ENCODE data around the gene ATRN. TPM values are rescaled to one million over a fixed set of nuclear protein-coding genes. Genes with fewer than 3 reads are reported as not detected.

ATRN gene
- total and polyA plus RNA-seq, 2 donors from 2014 or later, result 15.7 to 48.1 TPM

DNA sequence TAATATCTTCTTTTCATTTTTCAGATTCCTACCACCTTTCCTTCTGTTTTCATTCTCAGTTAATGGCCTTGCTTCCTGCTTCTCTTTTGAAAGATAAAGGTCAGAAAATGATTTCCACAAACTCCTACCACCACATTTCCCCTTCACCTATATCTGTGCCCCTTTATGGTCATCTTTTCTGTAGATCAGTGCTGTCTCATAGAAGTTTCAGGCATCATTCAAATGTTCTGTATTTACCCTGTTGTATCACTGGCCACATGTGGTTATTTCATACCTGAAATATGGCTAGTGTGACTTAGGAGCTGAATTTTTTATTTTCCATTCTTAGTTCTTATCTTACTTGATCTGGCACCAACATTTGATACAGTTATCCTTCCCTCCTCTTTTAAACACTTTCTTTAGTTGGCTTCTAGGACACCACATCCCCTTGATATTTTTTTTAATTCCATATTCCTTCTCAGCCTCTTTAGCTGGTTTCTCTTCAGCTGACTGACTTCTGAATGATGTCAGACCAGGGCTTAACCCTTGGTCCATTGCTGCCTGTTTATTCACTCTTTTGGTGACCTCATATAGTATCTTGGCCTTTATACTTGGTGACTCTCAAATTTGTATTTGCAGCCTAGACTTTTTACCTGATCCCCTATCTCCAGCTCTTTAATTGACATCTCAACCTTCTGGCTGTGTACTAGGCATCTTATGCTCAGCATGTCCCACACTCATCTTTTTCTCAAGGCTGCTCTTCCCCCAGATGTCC, 81.0 kb downstream of the ATRN start:
- peaks cover 0 to 12% (median 2%) of the 10 kb centered on the region in 3 donors for H3K36me3 ChIP-seq (ENCODE audit: control insufficient read depth in 2 of 3, insufficient read depth in 3 of 3, low read length in 3 of 3)
- no peaks in the 10 kb centered on the region for H3K27me3 ChIP-seq (ENCODE audit: control insufficient read depth, insufficient read depth, low read length)
- no peak overlapping the region for H3K9ac ChIP-seq (ENCODE audit: low read length in 3 of 3)
- DNase-seq, result no peak
- no peaks in the 10 kb centered on the region for H3K4me1 ChIP-seq (ENCODE audit: control insufficient read depth in 2 of 3, insufficient read depth in 2 of 3, low read depth in 1 of 3, low read length in 3 of 3)
- H3K9me3 ChIP-seq (ENCODE audit: control insufficient read depth in 2 of 3, insufficient read depth in 1 of 3, low read length in 3 of 3), result no peaks in the 10 kb centered on the region
- FAIRE-seq, result no peak
- H3K27ac ChIP-seq (ENCODE audit: low read depth in 2 of 2, low read length in 2 of 2), result no peak overlapping the region
- no peak overlapping the region for H3K4me3 ChIP-seq (ENCODE audit: low read length in 3 of 3)
- intact Hi-C loops (cut with DNase I), result no loop called here
- TF ChIP-seq, protein P1, sequence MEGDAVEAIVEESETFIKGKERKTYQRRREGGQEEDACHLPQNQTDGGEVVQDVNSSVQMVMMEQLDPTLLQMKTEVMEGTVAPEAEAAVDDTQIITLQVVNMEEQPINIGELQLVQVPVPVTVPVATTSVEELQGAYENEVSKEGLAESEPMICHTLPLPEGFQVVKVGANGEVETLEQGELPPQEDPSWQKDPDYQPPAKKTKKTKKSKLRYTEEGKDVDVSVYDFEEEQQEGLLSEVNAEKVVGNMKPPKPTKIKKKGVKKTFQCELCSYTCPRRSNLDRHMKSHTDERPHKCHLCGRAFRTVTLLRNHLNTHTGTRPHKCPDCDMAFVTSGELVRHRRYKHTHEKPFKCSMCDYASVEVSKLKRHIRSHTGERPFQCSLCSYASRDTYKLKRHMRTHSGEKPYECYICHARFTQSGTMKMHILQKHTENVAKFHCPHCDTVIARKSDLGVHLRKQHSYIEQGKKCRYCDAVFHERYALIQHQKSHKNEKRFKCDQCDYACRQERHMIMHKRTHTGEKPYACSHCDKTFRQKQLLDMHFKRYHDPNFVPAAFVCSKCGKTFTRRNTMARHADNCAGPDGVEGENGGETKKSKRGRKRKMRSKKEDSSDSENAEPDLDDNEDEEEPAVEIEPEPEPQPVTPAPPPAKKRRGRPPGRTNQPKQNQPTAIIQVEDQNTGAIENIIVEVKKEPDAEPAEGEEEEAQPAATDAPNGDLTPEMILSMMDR (IDR thresholded peaks at IDR 0.05; ENCODE audit: borderline replicate concordance, extremely low read depth, insufficient read depth), result no peak

DNA sequence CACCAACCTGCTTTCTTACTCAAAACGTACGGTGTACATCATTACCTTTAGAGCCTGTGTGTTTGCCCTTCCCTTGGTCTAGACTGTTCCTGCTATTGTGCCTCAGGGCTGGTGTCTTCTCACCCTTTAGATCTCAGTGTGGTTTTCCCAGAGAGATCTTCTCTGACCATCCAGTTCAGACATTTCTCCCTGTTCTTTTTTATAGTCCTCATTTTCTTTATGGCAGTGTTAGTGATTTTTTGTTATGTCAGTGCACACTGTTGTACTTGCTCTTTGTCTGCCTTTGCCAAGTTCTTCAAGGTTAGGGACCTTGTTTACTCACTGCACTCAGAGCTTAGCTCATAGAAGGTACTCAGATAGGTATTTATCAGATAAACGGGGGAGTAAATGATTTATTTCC, 82.8 kb downstream of the ATRN start:
- intact Hi-C loops (cut with DNase I), result no loop called here
- Histone ChIP-seq H3K9me3 (ENCODE audit: control insufficient read depth in 2 of 3, insufficient read depth in 1 of 3, low read length in 3 of 3) (no peaks in the 10 kb centered on the region), H3K4me1 (ENCODE audit: control insufficient read depth in 2 of 3, insufficient read depth in 2 of 3, low read depth in 1 of 3, low read length in 3 of 3) (no peaks in the 10 kb centered on the region), H3K4me3 (ENCODE audit: low read length in 3 of 3) (no peak overlapping the region), H3K36me3 (ENCODE audit: control insufficient read depth in 2 of 3, insufficient read depth in 3 of 3, low read length in 3 of 3) (peaks cover 0 to 12% (median 0%) of the 10 kb centered on the region in 3 donors), H3K9ac (ENCODE audit: low read length in 3 of 3) (no peak overlapping the region), H3K27ac (ENCODE audit: low read depth in 2 of 2, low read length in 2 of 2) (no peak overlapping the region), H3K27me3 (ENCODE audit: control insufficient read depth, insufficient read depth, low read length) (no peaks in the 10 kb centered on the region)
- FAIRE-seq (no peak), DNase-seq (no peak)
- TF ChIP-seq, protein P1 (IDR thresholded peaks at IDR 0.05; ENCODE audit: borderline replicate concordance, extremely low read depth, insufficient read depth), result no peak

DNA sequence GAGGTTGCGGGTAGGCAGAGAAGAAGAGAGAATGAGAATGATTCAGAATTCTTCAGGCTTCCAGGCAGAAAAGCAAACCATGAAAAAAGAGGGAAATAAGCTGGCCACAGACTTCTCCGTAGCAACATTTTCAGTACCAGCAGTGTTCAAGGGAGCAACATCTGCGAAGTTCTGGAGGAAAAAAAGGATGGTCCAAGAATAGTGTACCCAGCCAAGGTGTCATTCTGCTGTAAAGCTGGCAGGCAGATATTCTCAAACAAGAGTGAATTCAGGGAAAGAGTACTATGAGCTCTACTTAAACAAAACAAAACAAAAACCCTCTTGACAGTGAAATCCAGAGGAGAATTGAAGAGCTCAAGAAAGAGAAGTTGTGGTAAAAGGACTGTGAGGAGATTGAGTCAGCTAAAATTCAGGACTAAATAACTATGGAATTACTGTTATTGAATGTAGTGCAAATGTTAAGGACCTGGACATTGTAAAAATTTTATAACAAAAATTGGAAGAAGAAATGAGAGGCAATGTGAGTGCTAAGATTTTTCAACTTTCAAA, 86.5 kb downstream of the ATRN start:
- no peak for DNase-seq
- Histone ChIP-seq H3K36me3 (ENCODE audit: control insufficient read depth in 2 of 3, insufficient read depth in 3 of 3, low read length in 3 of 3) (peaks cover 0 to 4% (median 2%) of the 10 kb centered on the region in 3 donors), H3K4me3 (ENCODE audit: low read length in 3 of 3) (no peak overlapping the region), H3K9ac (ENCODE audit: low read length in 3 of 3) (no peak overlapping the region), H3K27me3 (ENCODE audit: control insufficient read depth, insufficient read depth, low read length) (no peaks in the 10 kb centered on the region), H3K4me1 (ENCODE audit: control insufficient read depth in 2 of 3, insufficient read depth in 2 of 3, low read depth in 1 of 3, low read length in 3 of 3) (no peaks in the 10 kb centered on the region), H3K9me3 (ENCODE audit: control insufficient read depth in 2 of 3, insufficient read depth in 1 of 3, low read length in 3 of 3) (no peaks in the 10 kb centered on the region), H3K27ac (ENCODE audit: low read depth in 2 of 2, low read length in 2 of 2) (no peak overlapping the region)
- no peak for FAIRE-seq
- intact Hi-C loops (cut with DNase I), result no loop called here
- TF ChIP-seq, protein P1 (IDR thresholded peaks at IDR 0.05; ENCODE audit: borderline replicate concordance, extremely low read depth, insufficient read depth), result no peak
